Kidney (tissue), 14 donors: ENCODE results near the gene DAZL. TPM values are rescaled to one million over a fixed set of nuclear protein-coding genes. Genes with fewer than 3 reads are reported as not detected.

Experiments
- DNase-seq, 5 donors: peaks; one replicate each; pipeline ENCODE4 v3.0.0-alpha.2; 2013 to 2020
- FAIRE-seq: peaks from 2 replicates; lab custom pipeline; 2012; peaks lifted over from hg19 to GRCh38; lab: Jason Lieb, UNC
- H3K27ac ChIP-seq, 2 donors: one replicate each; pipeline ENCODE4 v1.7.0; 2013; ENCODE audit warnings: low read depth in 2 of 2, low read length in 2 of 2, inconsistent platforms in 1 of 2
- H3K27me3 ChIP-seq: one replicate; pipeline ENCODE4 v1.7.1; 2013; ENCODE audit warnings: low read length, inconsistent platforms; ENCODE audit not compliant: control insufficient read depth, insufficient read depth
- H3K36me3 ChIP-seq, 3 donors: one replicate each; pipeline versions ENCODE4 v1.7.0 to v1.7.1; 2013; ENCODE audit warnings: low read length in 3 of 3, control low read depth in 1 of 3, inconsistent platforms in 1 of 3; ENCODE audit not compliant: insufficient read depth in 3 of 3, control insufficient read depth in 2 of 3
- H3K4me1 ChIP-seq, 3 donors: one replicate each; pipeline versions ENCODE4 v1.7.0 to v1.7.1; 2013; ENCODE audit warnings: low read length in 3 of 3, inconsistent platforms in 1 of 3, low read depth in 1 of 3; ENCODE audit not compliant: control insufficient read depth in 2 of 3, insufficient read depth in 2 of 3
- H3K4me3 ChIP-seq, 3 donors: one replicate each; pipeline versions ENCODE4 v1.7.0 to v1.8.1; 2013; ENCODE audit warnings: low read length in 3 of 3, control low read depth in 1 of 3, inconsistent platforms in 1 of 3
- H3K9ac ChIP-seq, 3 donors: one replicate each; pipeline versions ENCODE4 v1.7.0 to v1.7.1; 2013; ENCODE audit warnings: low read length in 3 of 3, control low read depth in 1 of 3, inconsistent platforms in 1 of 3
- H3K9me3 ChIP-seq, 3 donors: one replicate each; pipeline versions ENCODE4 v1.7.0 to v1.7.1; 2013; ENCODE audit warnings: low read length in 3 of 3, control low read depth in 1 of 3, inconsistent platforms in 1 of 3; ENCODE audit not compliant: control insufficient read depth in 2 of 3, insufficient read depth in 1 of 3
- CTCF ChIP-seq: IDR thresholded peaks from 3 replicates; pipeline ENCODE4 v1.5.1; 2012; ENCODE audit warnings: mild to moderate bottlenecking, moderate library complexity, borderline replicate concordance; ENCODE audit not compliant: insufficient read depth; ENCODE audit errors: extremely low read depth
- intact Hi-C: fragments of 100-400 bp; cut with DNase I; formaldehyde crosslinking; loops from one replicate; pipeline ENCODE4 v1.11.1; 2022
- polyA plus RNA-seq: library from polyadenylated mRNA; stranded (reverse); fragments of 350-450 nt; fragmentation: Illumina TruSeq; extraction: RNeasy Lipid Tissue Mini Kit (QIAGEN cat#74804); gene quantifications from one replicate; pipeline ENCODE4 v1.2.3, GENCODE V29; 2014; ENCODE audit warnings: low read depth, low replicate concordance; ENCODE audit not compliant: insufficient read depth
- total RNA-seq: library from RNA; stranded (reverse); fragmentation: NEBNext Ultra II Directional; extraction: Animal tissue kit (Norgen Biotek cat#: 25700); gene quantifications from one replicate; pipeline ENCODE4 v1.2.1, GENCODE V29; 2021
- donor health status: control.
- donor health status: control.
- donor health status: control.
- donor health status: control.
- donor health status: control.
- donor health status: DM: yes; HTN: yes; CAD: no.
- donor health status: Normal renal cell carcinoma (clear cell type).

Gene DAZL
- total and polyA plus RNA-seq, 2 donors from 2014 or later = not detected

GRCh38 chr3:16600780-16601536 lies 4.3 kb downstream of the DAZL start:
- no peaks in the 10 kb centered on the region for H3K36me3 ChIP-seq
- FAIRE-seq (peak; percentile 98), DNase-seq (peak; percentile 78 to 91 (median 81))
- H3K9ac ChIP-seq = no peak overlapping the region
- H3K27me3 ChIP-seq = no peaks in the 10 kb centered on the region
- H3K9me3 ChIP-seq = no peaks in the 10 kb centered on the region
- H3K27ac ChIP-seq = no peak overlapping the region
- intact Hi-C loops = loop anchor here (10.0 kb wide), 1 partner anchor 644 kb away; no protein-coding TSS in a partner anchor
- no peak overlapping the region for H3K4me3 ChIP-seq
- TF ChIP-seq CTCF = peak; percentile 84
- H3K4me1 ChIP-seq = no peaks in the 10 kb centered on the region

GRCh38 chr3:16599694-16600093 lies 5.5 kb downstream of the DAZL start:
- Histone ChIP-seq H3K27me3 (no peaks in the 10 kb centered on the region), H3K27ac (no peak overlapping the region), H3K4me1 (no peaks in the 10 kb centered on the region), H3K9me3 (no peaks in the 10 kb centered on the region), H3K9ac (no peak overlapping the region), H3K36me3 (no peaks in the 10 kb centered on the region), H3K4me3 (no peak overlapping the region)
- peak; percentile 13 for FAIRE-seq
- TF ChIP-seq CTCF = no peak
- no peak for DNase-seq
- intact Hi-C loops = loop anchor here (10.0 kb wide), 1 partner anchor 645 kb away; no protein-coding TSS in a partner anchor

- no peaks in the 10 kb centered on the region for H3K36me3 ChIP-seq
- H3K4me3 ChIP-seq = no peak overlapping the region
- no peaks in the 10 kb centered on the region for H3K4me1 ChIP-seq
- FAIRE-seq (no peak), DNase-seq (no peak)
- no peaks in the 10 kb centered on the region for H3K27me3 ChIP-seq
- H3K9me3 ChIP-seq = no peaks in the 10 kb centered on the region
- no peak overlapping the region for H3K9ac ChIP-seq
- H3K27ac ChIP-seq = no peak overlapping the region
- TF ChIP-seq CTCF = no peak
- intact Hi-C loops = no loop called here
Observed at GRCh38 chr3:16596352-16597032, 8.7 kb downstream of the DAZL start.
